Bronchial epithelial cell (primary cell): ENCODE data around the gene NUB1. TPM values are rescaled to one million over a fixed set of nuclear protein-coding genes. Genes with fewer than 3 reads are reported as not detected.

Source experiments
- DNase-seq: peaks from one replicate; pipeline ENCODE4 v3.0.0-alpha.2; 2010; ENCODE audit warnings: low read depth
- FAIRE-seq: peaks from 2 replicates; lab custom pipeline; 2011; peaks lifted over from hg19 to GRCh38; lab: Jason Lieb, UNC
- H3K27me3 ChIP-seq: 2 replicates; pipeline ENCODE4 v1.5.1; 2011; ENCODE audit warnings: low read length; ENCODE audit not compliant: control insufficient read depth, insufficient read depth
- H3K36me3 ChIP-seq: 2 replicates; pipeline ENCODE4 v1.5.1; 2011; ENCODE audit warnings: low read length; ENCODE audit not compliant: control insufficient read depth, insufficient read depth
- H3K4me3 ChIP-seq: 2 replicates; pipeline ENCODE4 v1.5.1; 2011; ENCODE audit warnings: mild to moderate bottlenecking, low read depth, low read length, control low read depth
- CTCF ChIP-seq: IDR thresholded peaks from 2 replicates; pipeline ENCODE4 v1.5.1; 2011; ENCODE audit warnings: mild to moderate bottlenecking, moderate library complexity, low read length, control low read depth, inconsistent platforms; ENCODE audit not compliant: insufficient read depth, severe bottlenecking
- total RNA-seq: library from RNA; depleted of rRNA; stranded (reverse); fragments of >200 nt; gene quantifications from 2 replicates; pipeline ENCODE4 v1.2.1, GENCODE V29; 2014

The NUB1 gene
- total RNA-seq, 1 donor from 2014 or later: 34.0 TPM

GRCh38 chr7:151327022-151327421 lies 14.6 kb upstream of the NUB1 start:
- H3K36me3 ChIP-seq: no peaks in the 10 kb centered on the region
- no peak for TF ChIP-seq CTCF
- no peak overlapping the region for H3K4me3 ChIP-seq
- no peaks in the 10 kb centered on the region for H3K27me3 ChIP-seq
- FAIRE-seq (no peak), DNase-seq (no peak)

GRCh38 chr7:151327659-151328058 lies 14.0 kb upstream of the NUB1 start:
- no peak for TF ChIP-seq CTCF
- FAIRE-seq (no peak), DNase-seq (no peak)
- Histone ChIP-seq H3K27me3 (no peaks in the 10 kb centered on the region), H3K36me3 (no peaks in the 10 kb centered on the region), H3K4me3 (no peak overlapping the region)

- Histone ChIP-seq H3K36me3 (no peaks in the 10 kb centered on the region), H3K4me3 (no peak overlapping the region), H3K27me3 (no peaks in the 10 kb centered on the region)
- DNase-seq (no peak), FAIRE-seq (no peak)
- TF ChIP-seq CTCF: no peak
Observed at GRCh38 chr7:151330181-151330580, 11.4 kb upstream of the NUB1 start.

- Histone ChIP-seq H3K36me3 (no peaks in the 10 kb centered on the region), H3K4me3 (no peak overlapping the region), H3K27me3 (no peaks in the 10 kb centered on the region)
- DNase-seq (no peak), FAIRE-seq (no peak)
- TF ChIP-seq CTCF: no peak
Observed at GRCh38 chr7:151330661-151331060, 11.0 kb upstream of the NUB1 start.

- TF ChIP-seq CTCF: no peak
- Histone ChIP-seq H3K36me3 (no peaks in the 10 kb centered on the region), H3K4me3 (no peak overlapping the region), H3K27me3 (no peaks in the 10 kb centered on the region)
- FAIRE-seq (no peak), DNase-seq (no peak)
Observed at GRCh38 chr7:151334628-151335027, 7.0 kb upstream of the NUB1 start.

GRCh38 chr7:151336027-151336708 lies 5.4 kb upstream of the NUB1 start:
- no peak for TF ChIP-seq CTCF
- Histone ChIP-seq H3K27me3 (no peaks in the 10 kb centered on the region), H3K4me3 (no peak overlapping the region), H3K36me3 (no peaks in the 10 kb centered on the region)
- FAIRE-seq: no peak
- no peak for DNase-seq
